ENCODE data around the gene CFAP47.

Gene CFAP47

DNA sequence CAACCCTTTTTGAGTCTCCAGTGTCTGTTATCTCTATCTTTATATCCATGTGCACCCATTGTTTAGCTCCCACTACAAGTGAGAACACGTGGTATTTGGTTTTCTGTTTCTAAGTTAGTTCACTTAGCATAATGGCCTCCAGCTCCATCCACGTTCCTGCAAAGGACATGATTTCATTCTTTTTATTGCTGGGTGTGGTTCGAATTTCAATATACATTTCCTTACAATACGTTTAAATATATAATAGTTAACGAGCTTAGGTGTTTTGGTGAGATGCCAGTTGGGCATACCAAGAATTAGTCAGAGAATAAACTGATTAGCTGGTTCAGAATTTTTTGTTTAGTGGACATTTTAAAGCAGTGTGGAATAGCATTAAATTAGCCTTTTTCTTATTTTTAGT lies 196.7 kb downstream of the CFAP47 start:
- Histone ChIP-seq H3K23ac (ENCODE audit: low read length) (no peak overlapping the region), H3K27ac (ENCODE audit: low read depth, low read length) (no peak overlapping the region), H4K8ac (ENCODE audit: low read depth, low read length) (no peak overlapping the region), H2AK5ac (ENCODE audit: low read length) (no peak overlapping the region), H3K18ac (ENCODE audit: low read length) (no peak overlapping the region), H3K9me3 (ENCODE audit: insufficient read depth, low read depth, low read length) (no peaks in the 10 kb centered on the region), H3K79me1 (ENCODE audit: low read length) (no peaks in the 10 kb centered on the region), H3K4me2 (ENCODE audit: low read length) (no peak overlapping the region), H3K4me1 (ENCODE audit: control insufficient read depth in 1 of 2, insufficient read depth in 2 of 2, low read length in 2 of 2) (no peaks in the 10 kb centered on the region), H3K27me3 (ENCODE audit: insufficient read depth, low read length) (no peaks in the 10 kb centered on the region), H3K79me2 (ENCODE audit: control insufficient read depth, insufficient read depth, low read length, poor library complexity) (no peaks in the 10 kb centered on the region), H2BK5ac (ENCODE audit: low read depth, low read length, poor library complexity) (no peak overlapping the region), H3K4me3 (ENCODE audit: low read depth, low read length) (no peak overlapping the region), H3K4ac (ENCODE audit: low read depth, low read length) (no peak overlapping the region), H2AFZ (ENCODE audit: insufficient read depth, low read length, poor library complexity) (no peak overlapping the region), H2BK120ac (ENCODE audit: insufficient read depth, low read length, poor library complexity) (no peak overlapping the region), H3K14ac (ENCODE audit: low read length) (no peak overlapping the region), H4K12ac (ENCODE audit: low read depth, low read length) (no peak overlapping the region), H3K9ac (ENCODE audit: low read length) (no peak overlapping the region), H4K91ac (ENCODE audit: low read depth, low read length) (no peak overlapping the region), H3K36me3 (ENCODE audit: control insufficient read depth in 1 of 2, insufficient read depth in 2 of 2, low read length in 2 of 2) (no peaks in the 10 kb centered on the region), H2BK12ac (ENCODE audit: low read length) (no peak overlapping the region)
- DNase-seq: no peak
- WGBS (ENCODE audit: extremely low coverage, insufficient coverage, insufficient read length): no CpG with 5 or more reads among the region's 5 CpGs

- H2BK120ac ChIP-seq (ENCODE audit: insufficient read depth, low read length, poor library complexity): no peak overlapping the region
- no CpG with 5 or more reads among the region's 7 CpGs for WGBS (ENCODE audit: extremely low coverage, insufficient coverage, insufficient read length)
- no peak overlapping the region for H2AFZ ChIP-seq (ENCODE audit: insufficient read depth, low read length, poor library complexity)
- no peak overlapping the region for H2BK5ac ChIP-seq (ENCODE audit: low read depth, low read length, poor library complexity)
- H3K79me2 ChIP-seq (ENCODE audit: control insufficient read depth, insufficient read depth, low read length, poor library complexity): no peaks in the 10 kb centered on the region
- H3K36me3 ChIP-seq (ENCODE audit: control insufficient read depth in 1 of 2, insufficient read depth in 2 of 2, low read length in 2 of 2): no peaks in the 10 kb centered on the region
- H4K12ac ChIP-seq (ENCODE audit: low read depth, low read length): no peak overlapping the region
- DNase-seq: no peak
- H3K23ac ChIP-seq (ENCODE audit: low read length): no peak overlapping the region
- H3K9ac ChIP-seq (ENCODE audit: low read length): no peak overlapping the region
- H3K27ac ChIP-seq (ENCODE audit: low read depth, low read length): no peak overlapping the region
- no peak overlapping the region for H3K4me2 ChIP-seq (ENCODE audit: low read length)
- no peak overlapping the region for H4K8ac ChIP-seq (ENCODE audit: low read depth, low read length)
- no peak overlapping the region for H3K4me3 ChIP-seq (ENCODE audit: low read depth, low read length)
- H4K91ac ChIP-seq (ENCODE audit: low read depth, low read length): no peak overlapping the region
- H3K14ac ChIP-seq (ENCODE audit: low read length): no peak overlapping the region
- H3K18ac ChIP-seq (ENCODE audit: low read length): no peak overlapping the region
- no peaks in the 10 kb centered on the region for H3K4me1 ChIP-seq (ENCODE audit: control insufficient read depth in 1 of 2, insufficient read depth in 2 of 2, low read length in 2 of 2)
- no peak overlapping the region for H2AK5ac ChIP-seq (ENCODE audit: low read length)
- no peaks in the 10 kb centered on the region for H3K27me3 ChIP-seq (ENCODE audit: insufficient read depth, low read length)
- no peak overlapping the region for H2BK12ac ChIP-seq (ENCODE audit: low read length)
- H3K79me1 ChIP-seq (ENCODE audit: low read length): no peaks in the 10 kb centered on the region
- H3K9me3 ChIP-seq (ENCODE audit: insufficient read depth, low read depth, low read length): no peaks in the 10 kb centered on the region
- H3K4ac ChIP-seq (ENCODE audit: low read depth, low read length): no peak overlapping the region
Observed at GRCh38 chrX:36159254-36159653, 239.7 kb downstream of the CFAP47 start.

GRCh38 chrX:36160081-36160480 lies 240.5 kb downstream of the CFAP47 start:
- DNase-seq: no peak
- Histone ChIP-seq H2AFZ (ENCODE audit: insufficient read depth, low read length, poor library complexity) (no peak overlapping the region), H3K23ac (ENCODE audit: low read length) (no peak overlapping the region), H3K79me2 (ENCODE audit: control insufficient read depth, insufficient read depth, low read length, poor library complexity) (no peaks in the 10 kb centered on the region), H3K4me1 (ENCODE audit: control insufficient read depth in 1 of 2, insufficient read depth in 2 of 2, low read length in 2 of 2) (no peaks in the 10 kb centered on the region), H3K4me3 (ENCODE audit: low read depth, low read length) (no peak overlapping the region), H3K4me2 (ENCODE audit: low read length) (no peak overlapping the region), H4K91ac (ENCODE audit: low read depth, low read length) (no peak overlapping the region), H3K14ac (ENCODE audit: low read length) (no peak overlapping the region), H2BK120ac (ENCODE audit: insufficient read depth, low read length, poor library complexity) (no peak overlapping the region), H3K18ac (ENCODE audit: low read length) (no peak overlapping the region), H3K27me3 (ENCODE audit: insufficient read depth, low read length) (no peaks in the 10 kb centered on the region), H2AK5ac (ENCODE audit: low read length) (no peak overlapping the region), H3K9ac (ENCODE audit: low read length) (no peak overlapping the region), H2BK5ac (ENCODE audit: low read depth, low read length, poor library complexity) (no peak overlapping the region), H3K9me3 (ENCODE audit: insufficient read depth, low read depth, low read length) (no peaks in the 10 kb centered on the region), H3K36me3 (ENCODE audit: control insufficient read depth in 1 of 2, insufficient read depth in 2 of 2, low read length in 2 of 2) (no peaks in the 10 kb centered on the region), H4K8ac (ENCODE audit: low read depth, low read length) (no peak overlapping the region), H2BK12ac (ENCODE audit: low read length) (no peak overlapping the region), H4K12ac (ENCODE audit: low read depth, low read length) (no peak overlapping the region), H3K4ac (ENCODE audit: low read depth, low read length) (no peak overlapping the region), H3K79me1 (ENCODE audit: low read length) (no peaks in the 10 kb centered on the region), H3K27ac (ENCODE audit: low read depth, low read length) (no peak overlapping the region)

DNA sequence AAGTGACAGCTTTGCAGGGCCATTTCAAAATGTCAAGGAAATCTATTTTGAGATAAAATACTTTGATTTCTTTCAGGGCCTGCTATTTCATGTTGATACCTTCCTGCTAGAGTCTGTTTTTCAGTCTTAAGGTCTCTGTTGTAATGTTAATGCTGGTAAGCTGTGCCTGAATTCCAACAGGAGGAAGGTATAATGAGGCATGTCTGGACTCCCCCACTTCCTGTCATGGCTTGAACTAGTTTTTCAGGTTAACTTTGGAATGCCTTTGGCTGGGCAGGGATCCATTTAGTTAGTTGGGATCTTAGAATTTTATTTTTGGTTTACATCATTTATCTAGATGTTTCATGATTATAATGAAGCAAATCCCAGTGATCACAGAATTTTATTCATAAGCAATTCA lies 279.0 kb downstream of the CFAP47 start:
- no peak overlapping the region for H4K12ac ChIP-seq (ENCODE audit: low read depth, low read length)
- H3K4ac ChIP-seq (ENCODE audit: low read depth, low read length): no peak overlapping the region
- H3K79me2 ChIP-seq (ENCODE audit: control insufficient read depth, insufficient read depth, low read length, poor library complexity): no peaks in the 10 kb centered on the region
- H3K27ac ChIP-seq (ENCODE audit: low read depth, low read length): peak overlapping the region; percentile 74
- H3K18ac ChIP-seq (ENCODE audit: low read length): no peak overlapping the region
- H4K8ac ChIP-seq (ENCODE audit: low read depth, low read length): no peak overlapping the region
- no peak overlapping the region for H3K4me2 ChIP-seq (ENCODE audit: low read length)
- H3K23ac ChIP-seq (ENCODE audit: low read length): no peak overlapping the region
- no peak overlapping the region for H2BK120ac ChIP-seq (ENCODE audit: insufficient read depth, low read length, poor library complexity)
- H3K79me1 ChIP-seq (ENCODE audit: low read length): no peaks in the 10 kb centered on the region
- no peak overlapping the region for H4K91ac ChIP-seq (ENCODE audit: low read depth, low read length)
- H3K9me3 ChIP-seq (ENCODE audit: insufficient read depth, low read depth, low read length): no peaks in the 10 kb centered on the region
- no peak overlapping the region for H2AFZ ChIP-seq (ENCODE audit: insufficient read depth, low read length, poor library complexity)
- H3K4me3 ChIP-seq (ENCODE audit: low read depth, low read length): no peak overlapping the region
- H3K9ac ChIP-seq (ENCODE audit: low read length): no peak overlapping the region
- no peak overlapping the region for H2AK5ac ChIP-seq (ENCODE audit: low read length)
- no peaks in the 10 kb centered on the region for H3K36me3 ChIP-seq (ENCODE audit: control insufficient read depth in 1 of 2, insufficient read depth in 2 of 2, low read length in 2 of 2)
- H3K27me3 ChIP-seq (ENCODE audit: insufficient read depth, low read length): no peaks in the 10 kb centered on the region
- no peak overlapping the region for H3K14ac ChIP-seq (ENCODE audit: low read length)
- no peak overlapping the region for H2BK12ac ChIP-seq (ENCODE audit: low read length)
- no peak overlapping the region for H2BK5ac ChIP-seq (ENCODE audit: low read depth, low read length, poor library complexity)
- peak; percentile 43 to 73 for DNase-seq
- no peaks in the 10 kb centered on the region for H3K4me1 ChIP-seq (ENCODE audit: control insufficient read depth in 1 of 2, insufficient read depth in 2 of 2, low read length in 2 of 2)

DNA sequence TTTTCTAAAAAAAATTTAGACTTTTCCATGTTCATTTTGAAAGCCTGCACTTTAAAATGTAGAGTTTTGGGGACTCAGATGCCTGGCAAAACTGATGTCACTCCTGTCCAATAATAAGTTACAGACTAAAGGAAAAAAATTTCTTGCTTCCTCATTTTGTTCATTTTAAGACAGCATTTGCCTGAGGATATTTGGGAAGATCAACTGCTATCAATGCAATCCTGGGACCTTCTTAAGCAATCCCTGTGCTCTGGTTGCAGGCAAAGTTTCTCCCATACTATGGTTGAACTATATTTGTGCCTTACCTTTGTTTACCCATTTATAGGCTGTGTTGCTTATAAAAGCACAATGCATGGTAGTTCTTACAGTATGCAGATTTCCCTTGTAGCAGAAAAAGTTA lies 280.4 kb downstream of the CFAP47 start:
- H2AFZ ChIP-seq (ENCODE audit: insufficient read depth, low read length, poor library complexity): no peak overlapping the region
- no peaks in the 10 kb centered on the region for H3K9me3 ChIP-seq (ENCODE audit: insufficient read depth, low read depth, low read length)
- H3K4me1 ChIP-seq (ENCODE audit: control insufficient read depth in 1 of 2, insufficient read depth in 2 of 2, low read length in 2 of 2): no peaks in the 10 kb centered on the region

More for the DNA sequence above, 280.4 kb downstream of the CFAP47 start:
- Histone ChIP-seq H3K18ac (ENCODE audit: low read length) (no peak overlapping the region), H4K91ac (ENCODE audit: low read depth, low read length) (no peak overlapping the region), H4K8ac (ENCODE audit: low read depth, low read length) (no peak overlapping the region), H3K4ac (ENCODE audit: low read depth, low read length) (no peak overlapping the region), H3K79me2 (ENCODE audit: control insufficient read depth, insufficient read depth, low read length, poor library complexity) (no peaks in the 10 kb centered on the region), H3K4me2 (ENCODE audit: low read length) (no peak overlapping the region), H3K4me3 (ENCODE audit: low read depth, low read length) (no peak overlapping the region), H2AK5ac (ENCODE audit: low read length) (no peak overlapping the region), H4K12ac (ENCODE audit: low read depth, low read length) (no peak overlapping the region), H3K36me3 (ENCODE audit: control insufficient read depth in 1 of 2, insufficient read depth in 2 of 2, low read length in 2 of 2) (no peaks in the 10 kb centered on the region), H3K79me1 (ENCODE audit: low read length) (no peaks in the 10 kb centered on the region), H3K27ac (ENCODE audit: low read depth, low read length) (no peak overlapping the region), H2BK5ac (ENCODE audit: low read depth, low read length, poor library complexity) (no peak overlapping the region), H3K9ac (ENCODE audit: low read length) (no peak overlapping the region), H2BK12ac (ENCODE audit: low read length) (no peak overlapping the region), H3K23ac (ENCODE audit: low read length) (no peak overlapping the region), H3K27me3 (ENCODE audit: insufficient read depth, low read length) (no peaks in the 10 kb centered on the region), H2BK120ac (ENCODE audit: insufficient read depth, low read length, poor library complexity) (no peak overlapping the region), H3K14ac (ENCODE audit: low read length) (no peak overlapping the region)
- peak; percentile 5 to 64 for DNase-seq

All from trophoblast cell (in vitro differentiated cells and primary cell).